GM23248 (cell line): ENCODE results near the gene HNF1B. TPM values are rescaled to one million over a fixed set of nuclear protein-coding genes. Genes with fewer than 3 reads are reported as not detected.

Experiments
- DNase-seq: peaks from one replicate; pipeline ENCODE4 v3.0.0-alpha.2; 2015
- H2AFZ ChIP-seq: fragments of 200-600 bp; sonication (generic); 2 replicates; pipeline ENCODE4 v1.6.1; 2016; ENCODE audit warnings: antibody characterized with exemption
- H3F3A ChIP-seq: fragments of 200-600 bp; sonication (generic); 2 replicates; pipeline ENCODE4 v1.6.1; 2016; ENCODE audit warnings: mild to moderate bottlenecking, antibody characterized with exemption, mixed run types; ENCODE audit not compliant: insufficient read depth
- H3K27ac ChIP-seq: fragments of 200-600 bp; sonication (generic); 2 replicates; pipeline ENCODE4 v1.5.1; 2016; ENCODE audit warnings: mild to moderate bottlenecking
- H3K27me3 ChIP-seq: fragments of 200-600 bp; sonication (generic); replicated peaks from 2 replicates; pipeline ENCODE4 v1.6.1; 2016; ENCODE audit warnings: mild to moderate bottlenecking; ENCODE audit not compliant: insufficient read depth
- H3K36me3 ChIP-seq: fragments of 200-600 bp; sonication (generic); 2 replicates; pipeline ENCODE4 v1.6.1; 2016; ENCODE audit warnings: low read depth, mild to moderate bottlenecking
- H3K4me1 ChIP-seq: fragments of 200-600 bp; sonication (generic); 2 replicates; pipeline ENCODE4 v1.6.1; 2016; ENCODE audit warnings: mild to moderate bottlenecking; ENCODE audit not compliant: insufficient read depth
- H3K4me2 ChIP-seq: fragments of 200-600 bp; sonication (generic); one replicate; pipeline ENCODE4 v1.6.1; 2016; ENCODE audit warnings: mild to moderate bottlenecking; ENCODE audit not compliant: unreplicated experiment
- H3K4me3 ChIP-seq: fragments of 200-600 bp; sonication (generic); 2 replicates; pipeline ENCODE4 v1.5.1; 2016; ENCODE audit warnings: mild to moderate bottlenecking
- H3K79me2 ChIP-seq: fragments of 200-600 bp; sonication (generic); 2 replicates; pipeline ENCODE4 v1.6.1; 2016; ENCODE audit warnings: mild to moderate bottlenecking; ENCODE audit not compliant: insufficient read depth
- H3K9ac ChIP-seq: fragments of 200-600 bp; sonication (generic); 2 replicates; pipeline ENCODE4 v1.6.1; 2016; ENCODE audit warnings: mild to moderate bottlenecking
- H3K9me2 ChIP-seq: fragments of 200-600 bp; sonication (generic); 2 replicates; pipeline ENCODE4 v1.6.1; 2016; ENCODE audit warnings: mixed run types, mild to moderate bottlenecking, moderate library complexity; ENCODE audit not compliant: insufficient read depth
- H3K9me3 ChIP-seq: fragments of 200-600 bp; sonication (generic); one replicate; pipeline ENCODE4 v1.6.1; 2017; ENCODE audit warnings: low read depth
- H4K20me1 ChIP-seq: fragments of 200-600 bp; sonication (generic); 2 replicates; pipeline ENCODE4 v1.6.0; 2016; ENCODE audit not compliant: insufficient read depth
- EZH2 ChIP-seq: fragments of 200-600 bp; sonication (generic); IDR thresholded peaks from 2 replicates; pipeline ENCODE4 v1.6.1; 2018; ENCODE audit warnings: antibody characterized with exemption, mild to moderate bottlenecking; ENCODE audit not compliant: insufficient read depth, poor library complexity, severe bottlenecking
- EZH2phosphoT487 ChIP-seq: fragments of 200-600 bp; sonication (generic); IDR thresholded peaks from 2 replicates; pipeline ENCODE4 v1.6.1; 2018; ENCODE audit warnings: antibody characterized with exemption, moderate library complexity, mild to moderate bottlenecking, low read depth; ENCODE audit not compliant: insufficient read depth
- WGBS, 2 experiments: methylation state at CpG; one replicate each; pipeline ENCODE4 v1.1.6; 2015 to 2017; ENCODE audit warnings: low lambda C conversion rate in 2 of 2, low coverage in 1 of 2; ENCODE audit errors: missing lambda C conversion rate in 2 of 2; 5-methylcytosine and 5-hydroxymethylcytosine counted together
- in situ Hi-C: fragments of 300-500 bp; cut with MboI; formaldehyde crosslinking; loops from 2 replicates; pipeline ENCODE4 v1.15.0; 2020
- polyA plus RNA-seq: library from polyadenylated mRNA; unstranded; fragments of >200 nt; fragmentation: Nextera tagmentation; extraction: Ambion mirVana; gene quantifications from 2 replicates; pipeline ENCODE4 v1.2.1, GENCODE V29; 2016
- total RNA-seq: library from RNA; depleted of rRNA; stranded (reverse); fragments of >200 nt; shearing (Covaris generic); gene quantifications from 2 replicates; pipeline ENCODE4 v1.2.3, GENCODE V29; 2014

The HNF1B gene
- total and polyA plus RNA-seq, 2 experiments from 2014 or later = not detected

GRCh38 chr17:37694734-37695133 lies 50.1 kb downstream of the HNF1B start:
- DNase-seq = no peak
- Histone ChIP-seq H3F3A (no peaks in the 10 kb centered on the region), H3K9me3 (no peaks in the 10 kb centered on the region), H3K4me3 (no peak overlapping the region), H3K4me1 (peaks cover 11% of the 10 kb centered on the region), H4K20me1 (no peaks in the 10 kb centered on the region), H3K9me2 (no peaks in the 10 kb centered on the region), H3K9ac (no peak overlapping the region), H2AFZ (no peak overlapping the region), H3K4me2 (no peak overlapping the region), H3K79me2 (no peaks in the 10 kb centered on the region), H3K36me3 (no peaks in the 10 kb centered on the region), H3K27me3 (0 out of 2 replicates have a peak, but pooled peaks cover 6% of the 10 kb centered on the region), H3K27ac (no peak overlapping the region)
- 74 to 77% methylated on average over 3 of the region's 3 CpGs for WGBS, 2 experiments
- in situ Hi-C loops = no loop called here
- TF ChIP-seq EZH2 = no peak
- TF ChIP-seq EZH2phosphoT487 = no peak

DNA sequence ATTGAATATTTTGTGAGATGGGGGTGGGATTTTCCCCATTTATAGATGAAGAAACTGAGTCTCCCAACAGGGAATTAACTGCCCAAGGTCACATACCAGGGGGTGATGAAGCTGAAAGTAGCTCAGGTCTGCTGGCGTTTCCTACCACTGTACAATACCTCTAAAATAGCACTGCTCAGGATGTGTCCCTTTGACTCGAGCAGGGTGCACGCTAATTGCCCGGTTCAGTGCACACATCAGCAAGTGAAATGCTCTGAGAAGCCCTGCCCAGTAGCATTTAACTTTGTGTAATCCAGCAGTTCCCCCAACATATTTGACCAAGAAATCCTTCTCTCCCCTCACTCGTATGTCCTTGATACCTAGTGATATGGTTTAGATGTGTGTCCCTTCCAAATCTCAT lies 51.5 kb downstream of the HNF1B start:
- Histone ChIP-seq H3K9me3 (no peaks in the 10 kb centered on the region), H3K9ac (no peak overlapping the region), H3K9me2 (no peaks in the 10 kb centered on the region), H3F3A (no peaks in the 10 kb centered on the region), H4K20me1 (no peaks in the 10 kb centered on the region), H3K79me2 (no peaks in the 10 kb centered on the region), H3K4me2 (no peak overlapping the region), H3K4me3 (no peak overlapping the region), H3K36me3 (no peaks in the 10 kb centered on the region), H3K27me3 (0 out of 2 replicates have a peak, but pooled peaks cover 6% of the 10 kb centered on the region), H2AFZ (no peak overlapping the region), H3K4me1 (peaks cover 4% of the 10 kb centered on the region), H3K27ac (no peak overlapping the region)
- in situ Hi-C loops = no loop called here
- TF ChIP-seq EZH2 = no peak
- no peak for TF ChIP-seq EZH2phosphoT487
- DNase-seq = no peak
- 67 to 80% methylated on average over 5 of the region's 5 CpGs for WGBS, 2 experiments

- Histone ChIP-seq H3K27me3 (0 out of 2 replicates have a peak, but pooled peaks cover 1% of the 10 kb centered on the region), H3K9ac (no peak overlapping the region), H3K4me3 (no peak overlapping the region), H3K36me3 (no peaks in the 10 kb centered on the region), H3K9me3 (no peaks in the 10 kb centered on the region), H3K79me2 (no peaks in the 10 kb centered on the region), H3K4me1 (no peaks in the 10 kb centered on the region), H3K9me2 (no peaks in the 10 kb centered on the region), H2AFZ (no peak overlapping the region), H3K4me2 (no peak overlapping the region), H3F3A (no peaks in the 10 kb centered on the region), H4K20me1 (no peaks in the 10 kb centered on the region), H3K27ac (no peak overlapping the region)
- in situ Hi-C loops = no loop called here
- 64 to 66% methylated on average over 6 of the region's 6 CpGs for WGBS, 2 experiments
- TF ChIP-seq EZH2 (no peak), EZH2phosphoT487 (no peak)
- DNase-seq = no peak
These were observed 53.1 kb downstream of the HNF1B start for GRCh38 chr17:37691807-37692206.

DNA sequence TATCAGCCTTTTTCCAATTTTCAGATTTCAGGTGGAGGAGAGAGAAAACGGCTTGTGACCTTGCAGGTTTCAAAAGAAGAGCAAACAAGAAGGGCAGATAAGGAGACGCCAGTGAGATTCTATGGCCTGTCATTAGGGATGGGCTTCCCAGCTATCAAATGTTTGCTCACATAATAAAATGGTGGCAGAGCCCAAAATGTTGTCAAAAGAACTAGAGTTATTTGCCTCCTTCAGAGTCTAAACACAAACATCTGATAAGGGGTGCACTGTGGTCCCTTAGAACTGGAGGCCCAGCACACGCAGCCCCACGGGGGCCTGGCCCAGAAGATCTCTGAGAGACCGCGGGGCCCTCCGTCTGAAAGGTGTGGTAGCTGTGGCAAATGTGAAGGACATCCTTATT lies 55.5 kb downstream of the HNF1B start:
- no peaks in the 10 kb centered on the region for H3K79me2 ChIP-seq
- no peak overlapping the region for H3K4me3 ChIP-seq
- H3K4me1 ChIP-seq = no peaks in the 10 kb centered on the region
- DNase-seq = no peak
- WGBS, 2 experiments = 52 to 57% methylated on average over 7 of the region's 7 CpGs
- H3K4me2 ChIP-seq = no peak overlapping the region
- H3K9me2 ChIP-seq = no peaks in the 10 kb centered on the region
- TF ChIP-seq EZH2 = no peak
- TF ChIP-seq EZH2phosphoT487 = no peak
- H3K27ac ChIP-seq = no peak overlapping the region
- no peak overlapping the region for H2AFZ ChIP-seq
- H3K36me3 ChIP-seq = no peaks in the 10 kb centered on the region
- no peaks in the 10 kb centered on the region for H3F3A ChIP-seq
- H3K9me3 ChIP-seq = no peaks in the 10 kb centered on the region
- in situ Hi-C loops = no loop called here
- H3K27me3 ChIP-seq = no peaks in the 10 kb centered on the region
- no peaks in the 10 kb centered on the region for H4K20me1 ChIP-seq
- no peak overlapping the region for H3K9ac ChIP-seq

DNA sequence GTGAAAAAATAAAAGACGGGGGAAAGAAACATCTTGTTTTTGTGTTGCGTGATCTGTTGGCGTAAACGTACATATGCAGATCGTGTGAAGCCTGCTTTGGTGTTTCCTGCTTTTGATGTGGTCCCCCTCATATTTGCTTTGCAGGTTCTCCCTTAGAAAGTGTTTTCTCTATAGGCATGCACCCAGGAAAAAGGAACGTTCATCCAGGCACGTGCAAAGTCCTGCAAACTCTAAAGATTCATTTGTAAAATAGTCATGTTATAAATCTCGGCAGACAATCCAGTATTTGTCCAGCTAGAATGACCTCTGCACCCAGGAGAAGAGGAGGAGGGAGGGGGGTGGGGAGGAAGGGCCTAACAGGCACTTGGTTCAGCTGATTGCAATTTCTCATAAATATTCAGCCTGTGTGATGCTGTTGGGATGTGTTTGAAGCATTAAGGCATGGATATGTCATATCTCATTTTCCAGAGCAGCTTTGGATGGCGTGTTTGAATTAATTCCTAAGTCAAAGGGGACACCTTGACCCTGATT lies 61.3 kb downstream of the HNF1B start:
- H3K4me2 ChIP-seq = no peak overlapping the region
- H2AFZ ChIP-seq = no peak overlapping the region
- H3K4me3 ChIP-seq = no peak overlapping the region
- no peak overlapping the region for H3K27ac ChIP-seq
- no peak overlapping the region for H3K9ac ChIP-seq
- H3F3A ChIP-seq = no peaks in the 10 kb centered on the region
- in situ Hi-C loops = no loop called here
- no peaks in the 10 kb centered on the region for H4K20me1 ChIP-seq
- H3K36me3 ChIP-seq = no peaks in the 10 kb centered on the region
- H3K79me2 ChIP-seq = no peaks in the 10 kb centered on the region
- no peaks in the 10 kb centered on the region for H3K4me1 ChIP-seq
- 49 to 54% methylated on average over 9 of the region's 9 CpGs for WGBS, 2 experiments
- DNase-seq = no peak
- H3K27me3 ChIP-seq = no peaks in the 10 kb centered on the region
- no peaks in the 10 kb centered on the region for H3K9me2 ChIP-seq
- TF ChIP-seq EZH2 (no peak), EZH2phosphoT487 (no peak)
- no peaks in the 10 kb centered on the region for H3K9me3 ChIP-seq
